Hindlimb muscle (tissue), 1 donor: ENCODE data around the gene SLC44A2. TPM values are rescaled to one million over a fixed set of nuclear protein-coding genes. Genes with fewer than 3 reads are reported as not detected.

Experiments
- DNase-seq: peaks from one replicate; pipeline ENCODE4 v3.0.0-alpha.2; 2013
- polyA plus RNA-seq: library from polyadenylated mRNA; unstranded; fragments of 120-200 nt; gene quantifications from one replicate; pipeline ENCODE4 v1.2.1, GENCODE V29; 2013; ENCODE audit not compliant: insufficient read length

SLC44A2 gene
- polyA plus RNA-seq = 184 TPM

DNA sequence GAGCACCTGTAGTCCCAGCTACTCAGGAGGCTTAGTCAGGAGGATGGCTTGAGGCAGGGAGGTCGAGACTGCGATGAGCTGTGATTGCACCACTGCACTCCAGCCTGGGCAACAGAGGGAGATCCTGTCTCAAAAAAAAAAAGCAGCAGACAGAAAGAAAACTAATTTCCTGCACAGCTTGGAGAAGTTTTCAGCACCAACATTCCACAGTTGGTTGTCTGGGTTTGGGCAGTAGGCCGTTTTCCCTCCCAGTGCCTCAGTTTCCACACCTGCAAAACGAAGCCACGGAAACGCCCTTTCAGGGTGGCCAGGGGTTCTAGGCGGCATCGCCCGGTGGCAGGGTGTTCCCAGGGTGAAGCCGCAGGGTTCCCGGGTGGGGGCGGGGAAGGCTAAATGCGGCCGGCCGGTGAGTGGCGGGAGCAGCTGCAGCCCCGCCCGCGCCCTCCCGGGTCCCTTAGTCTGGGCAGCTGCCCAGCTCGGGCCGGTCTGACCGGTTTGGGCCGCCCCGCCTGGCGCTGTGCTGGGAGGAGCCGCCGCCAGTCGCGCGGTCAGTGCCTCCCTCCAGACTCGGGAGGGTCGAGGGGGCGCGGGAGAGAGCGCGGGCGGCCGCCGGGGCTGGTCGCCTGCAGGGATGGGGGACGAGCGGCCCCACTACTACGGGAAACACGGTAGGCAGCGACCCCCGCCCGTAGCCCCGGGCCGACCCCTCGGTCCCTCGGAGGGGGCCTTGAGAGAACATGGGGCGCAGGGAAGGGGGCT is at the start of gene SLC44A2:
TSS of gene SLC44A2 (plus strand) at position 551 of the 759 bp plus-strand sequence. CDS start at position 632, 81 bp downstream.
- peak; percentile 89 for DNase-seq

- no peak for DNase-seq
Measured at GRCh38 chr19:10577951-10578350, 47.4 kb upstream of the SLC44A2 start.

DNA sequence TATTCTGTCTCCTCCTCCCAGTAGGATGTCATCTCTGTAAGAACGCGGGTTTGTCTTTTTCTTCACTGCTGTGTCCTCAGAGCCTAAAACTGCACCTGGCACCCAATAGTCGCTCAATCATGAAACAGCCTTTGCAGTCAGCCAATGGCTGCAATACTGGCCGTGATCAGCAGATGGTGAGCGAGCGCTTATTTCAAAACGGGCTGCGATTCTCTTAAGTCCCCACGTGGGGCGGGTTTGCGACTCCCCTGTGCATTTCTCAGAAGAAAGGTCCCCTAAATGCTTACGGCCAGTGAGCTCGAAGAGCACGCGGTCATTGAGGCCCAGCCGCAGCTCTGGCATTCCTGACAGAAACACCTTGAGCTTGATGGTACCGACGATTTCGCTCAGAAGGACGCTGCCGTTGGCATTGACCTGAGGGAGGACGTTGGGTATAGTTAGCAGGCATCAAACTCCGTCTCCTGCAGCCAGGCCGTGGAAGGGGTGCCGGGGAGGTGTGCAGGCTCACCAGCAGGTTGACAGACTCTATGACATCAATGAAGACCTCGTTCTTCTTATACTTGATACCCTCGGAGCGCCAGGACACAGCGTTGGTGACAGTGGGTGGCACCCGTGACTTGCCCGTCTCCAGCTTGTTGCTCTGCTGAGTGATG is 44.2 kb upstream of the SLC44A2 start:
- DNase-seq = peak; percentile 87

DNA sequence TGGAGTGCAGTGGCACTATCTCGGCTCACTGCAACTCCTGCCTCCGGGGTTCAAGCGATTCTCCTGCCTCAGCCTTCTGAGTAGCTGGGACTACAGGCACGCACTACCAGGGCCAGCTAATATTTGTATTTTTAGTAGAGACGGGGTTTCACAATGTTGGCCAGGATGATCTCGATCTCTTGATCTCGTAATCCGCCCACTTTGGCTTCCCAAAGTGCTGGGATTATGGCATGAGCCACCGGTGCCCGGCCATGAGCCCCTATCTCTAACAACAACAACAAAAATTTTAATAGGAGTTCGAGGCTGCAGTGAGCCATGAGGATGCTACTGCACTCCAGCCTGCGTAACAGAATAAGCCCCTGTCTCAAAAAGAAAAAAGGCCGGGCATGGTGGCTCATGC is 43.3 kb upstream of the SLC44A2 start:
- no peak for DNase-seq

- no peak for DNase-seq
Measured at GRCh38 chr19:10583036-10583776, 42.1 kb upstream of the SLC44A2 start.

GRCh38 chr19:10586396-10586795 is 39.0 kb upstream of the SLC44A2 start:
- no peak for DNase-seq

GRCh38 chr19:10587022-10587838 is 38.1 kb upstream of the SLC44A2 start, which contains the start of gene AP1M2:
AP1M2 (minus strand) TSS chr19:10587312; CDS start chr19:10587231, 81 bp downstream.
- DNase-seq = no peak

- DNase-seq = no peak
Measured at GRCh38 chr19:10587839-10588150, 37.6 kb upstream of the SLC44A2 start.

DNA sequence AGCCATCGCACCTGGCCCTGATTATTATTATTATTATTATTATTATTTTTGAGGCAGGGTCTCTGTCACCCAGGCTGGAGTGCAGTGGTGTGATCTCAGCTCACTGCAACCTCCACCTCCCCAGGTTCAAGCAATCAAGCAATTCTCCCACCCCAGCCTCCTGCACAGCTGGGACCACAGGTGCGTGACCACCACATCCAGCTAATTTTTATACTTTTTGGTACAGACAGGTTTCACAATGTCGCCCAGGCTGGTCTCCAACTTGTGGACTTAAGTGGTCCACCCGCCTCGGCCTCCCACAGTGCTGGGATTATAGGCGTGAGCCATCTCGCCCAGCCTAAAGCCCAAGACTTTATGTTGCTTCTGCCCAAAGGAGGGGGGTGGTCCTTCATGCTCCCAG is 32.2 kb upstream of the SLC44A2 start:
- DNase-seq = no peak

GRCh38 chr19:10593820-10594637 is 31.3 kb upstream of the SLC44A2 start:
- no peak for DNase-seq

GRCh38 chr19:10600149-10600548 is 25.2 kb upstream of the SLC44A2 start:
- no peak for DNase-seq

DNA sequence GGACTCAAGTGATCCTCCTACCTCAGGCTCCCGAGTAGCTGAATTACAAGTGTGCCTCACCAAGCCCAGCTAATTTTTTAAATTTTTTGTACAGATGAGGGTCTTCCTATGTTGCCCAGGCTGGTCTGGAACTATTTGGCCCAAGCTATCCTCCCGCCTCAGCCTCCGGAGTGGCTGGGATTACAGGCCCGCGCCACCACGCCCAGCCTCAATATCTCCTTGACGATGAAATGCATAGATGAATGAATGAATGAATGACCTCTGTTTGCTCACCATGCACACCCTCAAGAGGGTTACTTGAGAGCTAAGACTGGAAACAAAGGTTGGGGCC is 23.4 kb upstream of the SLC44A2 start:
- DNase-seq = no peak

GRCh38 chr19:10602330-10603083 is 22.8 kb upstream of the SLC44A2 start:
- DNase-seq = peak; percentile 67

DNA sequence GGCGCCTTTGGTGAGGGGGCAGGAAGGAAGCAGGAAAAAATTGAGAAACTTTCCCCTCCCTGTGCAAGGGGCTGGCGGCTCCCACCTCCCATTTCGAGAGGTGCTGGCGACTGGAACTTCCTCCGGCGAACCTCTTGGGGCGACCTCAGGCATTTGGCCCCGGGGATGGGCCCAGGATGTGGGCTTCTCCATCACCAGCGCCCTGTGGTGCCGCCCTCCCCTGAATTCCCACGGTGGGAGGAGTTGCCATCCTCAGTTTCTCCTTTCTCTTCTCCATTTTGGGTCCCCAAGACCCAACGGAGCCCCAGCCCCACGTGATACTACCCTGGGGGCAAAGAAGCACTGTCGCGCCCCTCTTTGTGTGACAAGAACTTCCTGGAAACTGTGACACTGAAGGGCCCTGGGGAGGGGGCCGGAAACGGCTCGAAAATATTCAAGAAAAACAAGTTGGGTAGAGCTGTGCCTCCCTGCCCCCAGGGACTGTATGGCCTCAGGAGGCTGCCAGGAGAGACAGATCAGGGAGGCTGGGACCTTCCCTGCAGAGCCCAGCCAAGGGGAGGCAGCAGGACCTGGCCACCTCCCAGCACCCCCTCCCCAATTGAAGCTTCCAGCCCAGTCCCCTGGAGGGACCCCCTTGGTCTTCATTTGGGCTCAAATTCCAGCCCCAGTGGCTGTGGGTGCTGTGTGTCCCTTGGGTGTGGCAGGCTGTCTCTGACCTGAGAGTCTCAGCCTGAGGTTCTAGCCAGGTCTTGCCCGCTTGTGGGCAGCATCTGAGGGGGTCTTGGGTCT is 22.1 kb upstream of the SLC44A2 start:
- DNase-seq = no peak

DNA sequence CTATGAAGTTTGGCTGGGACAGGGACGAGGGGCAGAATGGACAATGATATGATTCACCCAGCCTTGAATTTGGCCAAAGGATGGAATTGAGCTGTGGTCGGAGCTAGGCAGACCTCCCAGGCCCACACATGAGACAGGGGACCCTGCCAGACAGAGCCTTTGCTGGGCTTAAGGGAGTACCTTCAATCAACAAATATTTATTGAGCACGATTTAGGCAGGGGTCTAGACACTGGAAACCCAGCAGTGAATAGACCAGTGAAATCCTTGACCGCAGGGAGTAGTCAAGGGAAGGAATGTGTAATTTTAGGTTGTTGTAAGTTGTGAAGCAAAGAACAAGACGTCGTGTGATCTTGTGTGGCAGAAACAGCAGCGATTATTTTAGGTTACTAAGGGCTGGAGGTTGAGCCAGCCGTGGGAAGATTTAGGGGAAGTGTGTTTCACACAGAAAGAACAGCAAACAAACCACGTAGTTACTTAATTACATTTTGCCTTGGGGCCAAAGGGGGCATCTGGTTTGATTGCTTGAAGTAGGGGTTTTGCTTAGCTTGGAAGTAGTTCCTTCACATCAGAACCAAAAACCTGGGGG is 21.4 kb upstream of the SLC44A2 start:
- no peak for DNase-seq

DNA sequence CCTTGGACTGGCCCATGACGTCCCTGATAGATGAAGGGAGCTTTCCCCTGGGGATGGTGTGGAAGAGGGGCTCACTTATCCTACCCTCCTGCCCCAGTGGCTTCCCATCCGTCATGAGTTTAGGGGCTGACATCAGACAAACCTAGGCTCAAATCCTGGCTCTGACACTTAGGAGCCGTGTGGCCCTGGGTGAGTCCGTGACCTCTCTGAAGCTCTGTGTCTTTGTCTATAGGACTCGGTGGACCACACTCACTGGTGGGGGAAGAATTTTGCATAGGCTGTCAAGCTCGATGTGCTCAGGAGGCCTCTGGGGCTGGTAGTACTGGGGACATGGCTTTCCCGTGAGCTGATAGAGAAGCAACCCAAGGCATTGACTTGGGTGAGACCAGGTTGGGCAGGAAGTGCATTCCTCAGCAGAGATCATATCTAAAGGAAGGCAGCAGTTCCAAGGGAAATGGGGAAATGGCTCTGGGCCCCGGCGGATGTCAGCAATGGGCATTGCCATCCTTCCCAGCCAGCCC is 20.8 kb upstream of the SLC44A2 start:
- DNase-seq = no peak

DNA sequence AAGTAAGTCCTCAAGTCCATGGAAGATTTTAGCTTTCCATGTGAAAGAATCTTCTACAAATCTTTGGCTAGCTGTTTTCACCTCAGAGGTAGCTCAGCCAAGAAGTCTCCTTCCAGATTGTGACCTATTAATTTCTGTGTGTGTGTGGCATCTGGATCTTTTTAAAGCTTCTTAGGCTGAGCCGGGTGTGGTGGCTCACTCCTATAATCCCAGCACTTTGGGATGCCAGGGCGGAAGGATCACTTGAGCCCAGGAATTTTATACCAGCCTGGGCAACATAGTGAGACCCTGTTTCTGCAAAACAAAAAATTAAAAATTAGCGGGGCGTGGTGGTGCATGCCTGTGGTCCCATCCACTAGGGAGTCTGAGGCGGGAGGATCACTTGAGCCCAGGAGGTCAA is 13.4 kb upstream of the SLC44A2 start:
- DNase-seq = no peak

GRCh38 chr19:10612499-10613119 is 12.7 kb upstream of the SLC44A2 start:
- DNase-seq = no peak

DNA sequence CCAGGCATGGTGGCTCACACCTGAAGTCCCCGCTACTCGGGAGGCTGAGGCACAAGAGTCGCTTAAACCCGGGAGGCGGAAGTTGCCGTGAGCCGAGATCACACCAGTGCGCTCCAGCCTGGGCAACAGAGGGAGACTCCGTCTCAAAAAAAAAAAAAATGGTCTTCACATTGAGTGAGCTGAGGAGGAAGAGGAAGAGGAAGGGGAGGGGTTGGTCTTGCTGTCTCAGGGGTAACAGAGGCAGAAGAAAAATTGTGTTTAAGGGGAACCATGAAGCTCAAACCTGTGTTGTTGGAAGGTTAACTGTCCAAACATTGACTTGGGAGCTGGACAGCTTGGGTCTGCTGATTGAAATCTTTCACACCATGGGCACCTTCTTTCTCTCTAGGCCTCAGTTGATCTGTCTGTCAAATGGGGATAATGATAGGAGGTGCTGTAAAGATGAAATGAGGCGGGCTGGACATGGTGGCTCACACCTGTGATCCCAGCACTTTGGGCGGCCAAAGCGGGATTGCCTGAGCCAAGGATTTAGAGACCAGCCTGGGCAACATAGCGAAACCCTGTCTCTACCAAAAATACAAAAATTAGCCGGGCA is 9.8 kb upstream of the SLC44A2 start:
- no peak for DNase-seq
